Sigmoid colon (tissue), 7 donors: ENCODE data around the gene ETFDH. TPM values are rescaled to one million over a fixed set of nuclear protein-coding genes. Genes with fewer than 3 reads are reported as not detected.

Experiments used
- DNase-seq: peaks from one replicate; pipeline ENCODE4 v3.0.0-alpha.2; 2019
- H3K27ac ChIP-seq, 4 donors: fragments of 200-600 bp; sonication (generic); one replicate each; pipeline ENCODE4 v1.5.1; 2016 to 2019; ENCODE audit warnings: mild to moderate bottlenecking in 1 of 4
- H3K27me3 ChIP-seq, 3 donors: fragments of 200-600 bp; sonication (generic); one replicate each; pipeline ENCODE4 v1.5.1; 2019; ENCODE audit warnings: mild to moderate bottlenecking in 1 of 3
- H3K36me3 ChIP-seq, 4 donors: fragments of 200-600 bp; sonication (generic); one replicate each; pipeline ENCODE4 v1.5.1; 2016 to 2019
- H3K4me1 ChIP-seq, 4 donors: fragments of 200-600 bp; sonication (generic); one replicate each; pipeline ENCODE4 v1.5.1; 2017 to 2019
- H3K4me3 ChIP-seq, 4 donors: fragments of 200-600 bp; sonication (generic); one replicate each; pipeline ENCODE4 v1.5.1; 2017 to 2019; ENCODE audit warnings: mild to moderate bottlenecking in 2 of 4, moderate library complexity in 1 of 4
- H3K9me3 ChIP-seq, 4 donors: fragments of 200-600 bp in 3 of 4; sonication (generic) in 3 of 4; one replicate each; pipeline versions ENCODE4 v1.5.1 to v1.6.1; 2013 to 2019
- CTCF ChIP-seq, 4 experiments: fragments of 450-650 bp in 3 of 4; fragments of 200-600 bp in 1 of 4; IDR thresholded peaks; one replicate each; pipeline ENCODE4 v1.5.1; 2016 to 2019; ENCODE audit warnings: antibody characterized with exemption in 4 of 4, mild to moderate bottlenecking in 3 of 4, moderate library complexity in 2 of 4
- EP300 ChIP-seq, 4 donors: sonication (generic); formaldehyde crosslinking; IDR thresholded peaks; one replicate each; pipeline ENCODE4 v1.6.1; 2017; ENCODE audit warnings: antibody characterized with exemption in 4 of 4
- POLR2A ChIP-seq, 2 donors: fragments of 450-650 bp; IDR thresholded peaks; one replicate each; pipeline ENCODE4 v1.6.1; 2016; ENCODE audit warnings: antibody characterized with exemption in 2 of 2, mild to moderate bottlenecking in 2 of 2, moderate library complexity in 2 of 2
- POLR2AphosphoS5 ChIP-seq, 4 donors: sonication (generic); formaldehyde crosslinking; IDR thresholded peaks; one replicate each; pipeline ENCODE4 v1.6.1; 2017; ENCODE audit warnings: antibody characterized with exemption in 4 of 4
- WGBS, 2 donors: extraction: QIAGEN DNeasy Blood & Tissue Kit; methylation state at CpG; one replicate each; pipeline ENCODE4 v1.1.7; 2013; 5-methylcytosine and 5-hydroxymethylcytosine counted together
- intact Hi-C: fragments of 100-400 bp; cut with DNase I; formaldehyde crosslinking; loops from one replicate; pipeline ENCODE4 v1.15.1; 2023
- polyA plus RNA-seq, 3 donors: library from polyadenylated mRNA; stranded (reverse); fragments of 200-250 nt; gene quantifications; one replicate each; pipeline ENCODE4 v1.2.3, GENCODE V29; 2013
- small RNA-seq, 3 donors: library from RNA; depleted of rRNA; stranded (forward); fragments of <200 nt; gene quantifications; one replicate each; pipeline ENCODE3, GENCODE V24; 2016
- total RNA-seq, 4 donors: library from RNA; depleted of rRNA; stranded (reverse); fragments of >200 nt; gene quantifications; one replicate each; pipeline ENCODE4 v1.1.0, GENCODE V29; 2016
- donor health status: healthy with polysubstance abuse.
- donor health status: Bipolar disorder and iron deficiency.
- donor health status: healthy.

ETFDH gene
- total and polyA plus RNA-seq, 7 donors: 20.4 to 74.7 (median 31.6) TPM

GRCh38 chr4:158758703-158759102 is 86.6 kb downstream of the ETFDH start:
- TF ChIP-seq EP300 (IDR thresholded peaks at IDR 0.05) (no peak), POLR2AphosphoS5 (IDR thresholded peaks at IDR 0.05) (no peak), CTCF (IDR thresholded peaks at IDR 0.05) (no peak), POLR2A (IDR thresholded peaks at IDR 0.05) (no peak)

More at GRCh38 chr4:158758703-158759102, 86.6 kb downstream of the ETFDH start:
- 96 to 98% methylated on average over 4 of the region's 4 CpGs for WGBS, 2 donors
- H3K4me3 ChIP-seq: no peak overlapping the region
- H3K4me1 ChIP-seq: peaks cover 0 to 9% (median 0%) of the 10 kb centered on the region in 4 donors
- H3K27me3 ChIP-seq: no peaks in the 10 kb centered on the region
- H3K27ac ChIP-seq: no peak overlapping the region
- intact Hi-C loops: no loop called here
- DNase-seq: no peak
- no peaks in the 10 kb centered on the region for H3K9me3 ChIP-seq
- H3K36me3 ChIP-seq: no peaks in the 10 kb centered on the region

Small RNAs within 50 kb of the gene (small RNA-seq; reads per million reads assigned to genes)
- gene RF00012: 0 reads per million in 3 donors

Other genes with a start within 250 kb of the ETFDH start
- not detected for gene RXFP1, start 150.4 kb upstream of the ETFDH start, total RNA-seq
- under 1 TPM in 1 of 3 donors, not detected in 2; 0.09 TPM for gene RXFP1, start 150.4 kb upstream of the ETFDH start, polyA plus RNA-seq
- gene C4orf46, start 409 bp upstream of the ETFDH start, total RNA-seq: 1 to 10 TPM; 3.3 to 7.1 (median 5.2) TPM
- gene C4orf46, start 409 bp upstream of the ETFDH start, polyA plus RNA-seq: 1 to 10 TPM; 2.4 to 3.7 (median 3.7) TPM
- gene PPID, start 51.1 kb downstream of the ETFDH start, total RNA-seq: 10 to 100 TPM; 17.8 to 54.8 (median 28.6) TPM
- 10 to 100 TPM; 17.4 to 30.1 (median 26.6) TPM for gene PPID, start 51.1 kb downstream of the ETFDH start, polyA plus RNA-seq
- 10 to 100 TPM; 35.2 to 38.9 (median 36.5) TPM for gene FNIP2, start 96.7 kb downstream of the ETFDH start, total RNA-seq
- 10 to 100 TPM; 14.4 to 22.7 (median 17.8) TPM for gene FNIP2, start 96.7 kb downstream of the ETFDH start, polyA plus RNA-seq